Measurements from ENCODE around the gene VWC2L.

DNA sequence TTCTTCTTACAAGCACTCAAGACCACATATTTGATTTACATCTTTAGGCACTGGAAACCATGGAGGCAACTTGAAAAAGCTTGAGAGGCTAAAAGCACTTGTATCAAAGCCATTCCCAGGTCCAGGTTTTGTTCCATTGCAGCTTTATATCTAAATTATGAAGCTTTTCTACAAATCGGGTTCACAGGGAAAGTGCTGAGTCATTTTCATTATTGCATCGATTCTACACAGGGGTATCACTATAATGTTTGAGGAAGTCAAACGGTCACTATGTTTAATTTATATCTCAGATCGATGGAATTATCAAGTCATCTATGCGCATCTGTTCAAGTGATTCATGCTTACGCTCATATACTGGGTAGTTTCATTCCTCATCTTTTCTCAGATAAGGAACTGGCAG, 118.7 kb downstream of the VWC2L start:
- no peak for TF ChIP-seq JUND (IDR thresholded peaks at IDR 0.05)
- TF ChIP-seq, protein P1, sequence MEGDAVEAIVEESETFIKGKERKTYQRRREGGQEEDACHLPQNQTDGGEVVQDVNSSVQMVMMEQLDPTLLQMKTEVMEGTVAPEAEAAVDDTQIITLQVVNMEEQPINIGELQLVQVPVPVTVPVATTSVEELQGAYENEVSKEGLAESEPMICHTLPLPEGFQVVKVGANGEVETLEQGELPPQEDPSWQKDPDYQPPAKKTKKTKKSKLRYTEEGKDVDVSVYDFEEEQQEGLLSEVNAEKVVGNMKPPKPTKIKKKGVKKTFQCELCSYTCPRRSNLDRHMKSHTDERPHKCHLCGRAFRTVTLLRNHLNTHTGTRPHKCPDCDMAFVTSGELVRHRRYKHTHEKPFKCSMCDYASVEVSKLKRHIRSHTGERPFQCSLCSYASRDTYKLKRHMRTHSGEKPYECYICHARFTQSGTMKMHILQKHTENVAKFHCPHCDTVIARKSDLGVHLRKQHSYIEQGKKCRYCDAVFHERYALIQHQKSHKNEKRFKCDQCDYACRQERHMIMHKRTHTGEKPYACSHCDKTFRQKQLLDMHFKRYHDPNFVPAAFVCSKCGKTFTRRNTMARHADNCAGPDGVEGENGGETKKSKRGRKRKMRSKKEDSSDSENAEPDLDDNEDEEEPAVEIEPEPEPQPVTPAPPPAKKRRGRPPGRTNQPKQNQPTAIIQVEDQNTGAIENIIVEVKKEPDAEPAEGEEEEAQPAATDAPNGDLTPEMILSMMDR (IDR thresholded peaks at IDR 0.05; ENCODE audit: low read depth, low read length, missing input control), result no peak
- TF ChIP-seq, protein P2, sequence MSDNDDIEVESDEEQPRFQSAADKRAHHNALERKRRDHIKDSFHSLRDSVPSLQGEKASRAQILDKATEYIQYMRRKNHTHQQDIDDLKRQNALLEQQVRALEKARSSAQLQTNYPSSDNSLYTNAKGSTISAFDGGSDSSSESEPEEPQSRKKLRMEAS (IDR thresholded peaks at IDR 0.05), result no peak
- no peak for TF ChIP-seq FOXA1 (IDR thresholded peaks at IDR 0.05)
- TF ChIP-seq RAD21 (IDR thresholded peaks at IDR 0.05), result no peak
- TF ChIP-seq, protein P3, sequence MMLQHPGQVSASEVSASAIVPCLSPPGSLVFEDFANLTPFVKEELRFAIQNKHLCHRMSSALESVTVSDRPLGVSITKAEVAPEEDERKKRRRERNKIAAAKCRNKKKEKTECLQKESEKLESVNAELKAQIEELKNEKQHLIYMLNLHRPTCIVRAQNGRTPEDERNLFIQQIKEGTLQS (IDR thresholded peaks at IDR 0.05), result no peak
- no peak for TF ChIP-seq RXRA (IDR thresholded peaks at IDR 0.05)
- TF ChIP-seq, protein P4, sequence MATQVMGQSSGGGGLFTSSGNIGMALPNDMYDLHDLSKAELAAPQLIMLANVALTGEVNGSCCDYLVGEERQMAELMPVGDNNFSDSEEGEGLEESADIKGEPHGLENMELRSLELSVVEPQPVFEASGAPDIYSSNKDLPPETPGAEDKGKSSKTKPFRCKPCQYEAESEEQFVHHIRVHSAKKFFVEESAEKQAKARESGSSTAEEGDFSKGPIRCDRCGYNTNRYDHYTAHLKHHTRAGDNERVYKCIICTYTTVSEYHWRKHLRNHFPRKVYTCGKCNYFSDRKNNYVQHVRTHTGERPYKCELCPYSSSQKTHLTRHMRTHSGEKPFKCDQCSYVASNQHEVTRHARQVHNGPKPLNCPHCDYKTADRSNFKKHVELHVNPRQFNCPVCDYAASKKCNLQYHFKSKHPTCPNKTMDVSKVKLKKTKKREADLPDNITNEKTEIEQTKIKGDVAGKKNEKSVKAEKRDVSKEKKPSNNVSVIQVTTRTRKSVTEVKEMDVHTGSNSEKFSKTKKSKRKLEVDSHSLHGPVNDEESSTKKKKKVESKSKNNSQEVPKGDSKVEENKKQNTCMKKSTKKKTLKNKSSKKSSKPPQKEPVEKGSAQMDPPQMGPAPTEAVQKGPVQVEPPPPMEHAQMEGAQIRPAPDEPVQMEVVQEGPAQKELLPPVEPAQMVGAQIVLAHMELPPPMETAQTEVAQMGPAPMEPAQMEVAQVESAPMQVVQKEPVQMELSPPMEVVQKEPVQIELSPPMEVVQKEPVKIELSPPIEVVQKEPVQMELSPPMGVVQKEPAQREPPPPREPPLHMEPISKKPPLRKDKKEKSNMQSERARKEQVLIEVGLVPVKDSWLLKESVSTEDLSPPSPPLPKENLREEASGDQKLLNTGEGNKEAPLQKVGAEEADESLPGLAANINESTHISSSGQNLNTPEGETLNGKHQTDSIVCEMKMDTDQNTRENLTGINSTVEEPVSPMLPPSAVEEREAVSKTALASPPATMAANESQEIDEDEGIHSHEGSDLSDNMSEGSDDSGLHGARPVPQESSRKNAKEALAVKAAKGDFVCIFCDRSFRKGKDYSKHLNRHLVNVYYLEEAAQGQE (IDR thresholded peaks at IDR 0.05), result no peak
- no peak for TF ChIP-seq GABPA (IDR thresholded peaks at IDR 0.05 in 1 of 2, conservative IDR thresholded peaks at IDR 0.05 in 1 of 2)
- no peak for TF ChIP-seq TAF1 (conservative IDR thresholded peaks at IDR 0.05)
